Measurements from ENCODE around the gene PRKAB1.

DNA sequence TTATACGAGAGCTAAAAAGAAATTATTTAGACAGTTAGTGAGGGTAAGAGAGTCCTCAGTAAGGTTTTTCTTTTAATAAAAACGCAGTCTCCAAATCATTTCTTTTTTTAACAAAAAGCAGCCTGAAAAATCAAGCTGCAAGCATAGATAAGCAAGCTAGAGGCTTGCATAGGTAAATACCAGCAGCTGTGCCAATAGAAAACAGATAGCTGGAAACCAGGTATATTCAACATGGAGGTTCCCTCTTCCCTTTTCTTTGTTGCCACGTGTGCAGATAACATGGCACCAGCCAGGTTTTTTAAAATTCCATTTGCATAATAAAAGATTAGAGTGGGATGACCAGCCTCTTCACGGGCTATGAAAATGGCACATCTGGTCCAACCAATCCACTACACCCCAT, 6.1 kb upstream of the PRKAB1 start:
- TF ChIP-seq, protein P1, sequence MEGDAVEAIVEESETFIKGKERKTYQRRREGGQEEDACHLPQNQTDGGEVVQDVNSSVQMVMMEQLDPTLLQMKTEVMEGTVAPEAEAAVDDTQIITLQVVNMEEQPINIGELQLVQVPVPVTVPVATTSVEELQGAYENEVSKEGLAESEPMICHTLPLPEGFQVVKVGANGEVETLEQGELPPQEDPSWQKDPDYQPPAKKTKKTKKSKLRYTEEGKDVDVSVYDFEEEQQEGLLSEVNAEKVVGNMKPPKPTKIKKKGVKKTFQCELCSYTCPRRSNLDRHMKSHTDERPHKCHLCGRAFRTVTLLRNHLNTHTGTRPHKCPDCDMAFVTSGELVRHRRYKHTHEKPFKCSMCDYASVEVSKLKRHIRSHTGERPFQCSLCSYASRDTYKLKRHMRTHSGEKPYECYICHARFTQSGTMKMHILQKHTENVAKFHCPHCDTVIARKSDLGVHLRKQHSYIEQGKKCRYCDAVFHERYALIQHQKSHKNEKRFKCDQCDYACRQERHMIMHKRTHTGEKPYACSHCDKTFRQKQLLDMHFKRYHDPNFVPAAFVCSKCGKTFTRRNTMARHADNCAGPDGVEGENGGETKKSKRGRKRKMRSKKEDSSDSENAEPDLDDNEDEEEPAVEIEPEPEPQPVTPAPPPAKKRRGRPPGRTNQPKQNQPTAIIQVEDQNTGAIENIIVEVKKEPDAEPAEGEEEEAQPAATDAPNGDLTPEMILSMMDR (IDR thresholded peaks at IDR 0.05), result no peak
- no peak for TF ChIP-seq POLR2A (IDR thresholded peaks at IDR 0.05)

All from heart left ventricle (tissue), 13 donors.